GM12878 (cell line): Measurements from ENCODE around the gene HDAC7. TPM values are rescaled to one million over a fixed set of nuclear protein-coding genes. Genes with fewer than 3 reads are reported as not detected.

Source experiments
- ATAC-seq: fragments of 200-7000 bp; cut with Tn5 transposase; 3 replicates; pipeline ENCODE4 v1.9.1; 2020; ENCODE audit warnings: mild to moderate bottlenecking, moderate library complexity
- BruUV-seq: library from RNA; stranded (reverse); fragments of 400-500 nt; replicated peaks from 2 replicates; lab custom pipeline; 2021; lab: Mats Ljungman, UMichigan
- CTCF ChIA-PET: fragments of 300-600 bp; sonication (Branson Sonifier 250); formaldehyde crosslinking; extraction: SDS; loops from one replicate; lab custom pipeline; 2021; ENCODE audit warnings: inconsistent platforms; lab: Yijun Ruan, JAX
- POLR2A ChIA-PET: fragments of 350-600 bp; formaldehyde crosslinking; extraction: SDS; loops from one replicate; lab custom pipeline; 2021; ENCODE audit warnings: inconsistent platforms; lab: Charles Lee
- RAD21 ChIA-PET: fragments of 300-600 bp; sonication (Branson Sonifier 250); formaldehyde crosslinking; loops from one replicate; lab custom pipeline; 2023; ENCODE audit warnings: antibody characterized with exemption; ENCODE audit not compliant: unreplicated experiment; lab: Charles Lee
- SMC1A ChIA-PET: fragments of 300-600 bp; sonication (Branson Sonifier 250); formaldehyde crosslinking; loops from one replicate; lab custom pipeline; 2023; ENCODE audit not compliant: unreplicated experiment, uncharacterized antibody; lab: Charles Lee
- DNase-seq: peaks from one replicate; pipeline ENCODE4 v3.0.0-alpha.2; 2011; ENCODE audit warnings: low read depth, low spot score
- FAIRE-seq: peaks from 3 replicates; lab custom pipeline; 2011; peaks lifted over from hg19 to GRCh38; lab: Jason Lieb, UNC
- H2AFZ ChIP-seq: 2 replicates; pipeline ENCODE4 v1.6.0; 2011; ENCODE audit warnings: low read depth, low read length, control low read depth; ENCODE audit not compliant: control insufficient read depth
- H3K27ac ChIP-seq: 2 replicates; pipeline ENCODE4 v1.5.1; 2011; ENCODE audit warnings: control low read depth; ENCODE audit not compliant: control insufficient read depth, insufficient read depth
- H3K27me3 ChIP-seq, 2 experiments: replicated peaks in 1 of 2; 2 replicates each; pipeline versions ENCODE4 v1.6.0 to v1.6.1; 2011; ENCODE audit warnings: low read length in 1 of 2; ENCODE audit not compliant: control insufficient read depth in 2 of 2, insufficient read depth in 2 of 2
- H3K36me3 ChIP-seq, 2 experiments: 2 replicates each; pipeline ENCODE4 v1.5.1; 2011; ENCODE audit warnings: low read length in 1 of 2; ENCODE audit not compliant: control insufficient read depth in 2 of 2, insufficient read depth in 2 of 2
- H3K4me1 ChIP-seq: 2 replicates; pipeline ENCODE4 v1.6.1; 2011; ENCODE audit warnings: mild to moderate bottlenecking, low read length, moderate library complexity, mixed read lengths; ENCODE audit not compliant: control insufficient read depth, insufficient read depth
- H3K4me2 ChIP-seq: 2 replicates; pipeline ENCODE4 v1.6.0; 2011; ENCODE audit warnings: control low read depth; ENCODE audit not compliant: control insufficient read depth, insufficient read depth
- H3K4me3 ChIP-seq: fragments of 200-600 bp; sonication (generic); 2 replicates; pipeline ENCODE4 v1.5.1; 2016
- H3K79me2 ChIP-seq: 2 replicates; pipeline ENCODE4 v1.6.0; 2011; ENCODE audit warnings: low read length; ENCODE audit not compliant: control insufficient read depth, insufficient read depth
- H3K9ac ChIP-seq: 2 replicates; pipeline ENCODE4 v1.8.0; 2011; ENCODE audit warnings: low read length, control low read depth, mixed read lengths; ENCODE audit not compliant: control insufficient read depth, insufficient read depth
- H3K9me3 ChIP-seq: replicated peaks from 3 replicates; pipeline ENCODE4 v1.5.1; 2011; ENCODE audit warnings: mild to moderate bottlenecking, low read length; ENCODE audit not compliant: control insufficient read depth, insufficient read depth
- H4K20me1 ChIP-seq: 2 replicates; pipeline ENCODE4 v1.6.0; 2011; ENCODE audit not compliant: control insufficient read depth, insufficient read depth
- BACH1 ChIP-seq: fragments of 450-650 bp; IDR thresholded peaks from 2 replicates; pipeline ENCODE4 v1.6.1; 2017; ENCODE audit warnings: mild to moderate bottlenecking, borderline replicate concordance
- CUX1 ChIP-seq: IDR thresholded peaks from 2 replicates; pipeline ENCODE4 v1.6.1; 2012; ENCODE audit warnings: improper control_type of control experiment, low read depth, low read length; ENCODE audit not compliant: insufficient replicate concordance
- E2F8 ChIP-seq: fragments of 450-650 bp; IDR thresholded peaks from 2 replicates; pipeline ENCODE4 v1.6.1; 2018; ENCODE audit warnings: mild to moderate bottlenecking, low read depth, moderate library complexity; ENCODE audit not compliant: partially characterized antibody
- FOXM1 ChIP-seq: IDR thresholded peaks from 2 replicates; pipeline ENCODE4 v1.6.1; 2012; ENCODE audit warnings: low read depth, mild to moderate bottlenecking, inconsistent platforms, low read length, moderate library complexity
- GATAD2B ChIP-seq: fragments of 450-650 bp; conservative IDR thresholded peaks from 2 replicates; pipeline ENCODE4 v1.6.1; 2017; ENCODE audit warnings: low read depth, mild to moderate bottlenecking, moderate library complexity
- IRF4 ChIP-seq: IDR thresholded peaks from 2 replicates; pipeline ENCODE4 v1.6.1; 2011; ENCODE audit warnings: low read depth, low read length
- MTA3 ChIP-seq: IDR thresholded peaks from 2 replicates; pipeline ENCODE4 v1.6.1; 2012; ENCODE audit warnings: low read length, inconsistent platforms, borderline replicate concordance
- POU2F2 ChIP-seq: IDR thresholded peaks from 3 replicates; pipeline ENCODE4 v1.6.1; 2011; ENCODE audit warnings: low read depth, mild to moderate bottlenecking, low read length, borderline replicate concordance
- RAD51 ChIP-seq: fragments of 450-650 bp; IDR thresholded peaks from 2 replicates; pipeline ENCODE4 v1.6.1; 2016; ENCODE audit warnings: moderate library complexity, mild to moderate bottlenecking, inconsistent platforms
- RCOR1 ChIP-seq: conservative IDR thresholded peaks from 2 replicates; pipeline ENCODE4 v1.6.1; 2012; ENCODE audit warnings: low read depth, low read length, improper control_type of control experiment
- RUNX3 ChIP-seq: IDR thresholded peaks from 2 replicates; pipeline ENCODE4 v1.6.1; 2012; ENCODE audit warnings: low read length, inconsistent platforms
- SIN3A ChIP-seq: IDR thresholded peaks from 2 replicates; pipeline ENCODE4 v1.6.1; 2012; ENCODE audit warnings: low read depth, low read length, improper control_type of control experiment
- SMC3 ChIP-seq: IDR thresholded peaks from 2 replicates; pipeline ENCODE4 v1.6.1; 2011; ENCODE audit warnings: low read length, improper control_type of control experiment, borderline replicate concordance
- WGBS: methylation state at CpG from one replicate; pipeline ENCODE4 v1.1.6; 2016; ENCODE audit warnings: low lambda C conversion rate; ENCODE audit not compliant: insufficient replicate concordance, insufficient coverage; ENCODE audit errors: missing lambda C conversion rate; 5-methylcytosine and 5-hydroxymethylcytosine counted together
- in situ Hi-C: fragments of 300-500 bp; cut with MboI; formaldehyde crosslinking; loops from 9 replicates; pipeline ENCODE4 v1.14.3; 2018; ENCODE audit warnings: mixed read lengths
- intact Hi-C: fragments of 100-400 bp; cut with micrococcal nuclease; formaldehyde crosslinking; loops from one replicate; pipeline ENCODE4 v1.14.2; 2022; ENCODE audit not compliant: unreplicated experiment
- polyA plus RNA-seq, 11 experiments: library from polyadenylated mRNA; depleted of rRNA in 4 of 11; unstranded in 6 of 11; stranded (reverse) in 5 of 11; fragments of >200 nt; fragmentation: Nextera tagmentation in 4 of 11; fragmentation: Illumina TruSeq in 1 of 11; extraction: Ambion mirVana in 4 of 11; extraction: Trizol in 1 of 11; gene quantifications; 1 replicate in 1 of 11; 2 replicates in 10 of 11; pipeline versions ENCODE4 v1.2.1 to v1.2.3, GENCODE V29; 2011 to 2016; ENCODE audit warnings: inconsistent platforms in 2 of 11, missing spikeins in 2 of 11, low read depth in 1 of 11
- total RNA-seq, 4 experiments: library from RNA; depleted of rRNA in 3 of 4; stranded (reverse); fragments of >200 nt in 3 of 4; fragmentation: Illumina TruSeq in 1 of 4; extraction: Trizol in 1 of 4; gene quantifications; 2 replicates each; pipeline versions ENCODE4 v1.2.1 to v1.2.3, GENCODE V29; 2013 to 2021
- TF ChIP-seq, protein P1 (sequence below): fragments of 450-650 bp; IDR thresholded peaks from 2 replicates; pipeline ENCODE4 v1.6.1; 2014; ENCODE audit warnings: mild to moderate bottlenecking
- TF ChIP-seq, protein P2 (sequence below): fragments of 450-650 bp; IDR thresholded peaks from 2 replicates; pipeline ENCODE4 v1.6.1; 2016; ENCODE audit warnings: mild to moderate bottlenecking

HDAC7 gene
- total and polyA plus RNA-seq, 10 of the 15 experiments (the other 5 are each of a cell fraction or from before 2014, with no cell fraction given): 0.47 to 18.3 (median 5.4) TPM

DNA sequence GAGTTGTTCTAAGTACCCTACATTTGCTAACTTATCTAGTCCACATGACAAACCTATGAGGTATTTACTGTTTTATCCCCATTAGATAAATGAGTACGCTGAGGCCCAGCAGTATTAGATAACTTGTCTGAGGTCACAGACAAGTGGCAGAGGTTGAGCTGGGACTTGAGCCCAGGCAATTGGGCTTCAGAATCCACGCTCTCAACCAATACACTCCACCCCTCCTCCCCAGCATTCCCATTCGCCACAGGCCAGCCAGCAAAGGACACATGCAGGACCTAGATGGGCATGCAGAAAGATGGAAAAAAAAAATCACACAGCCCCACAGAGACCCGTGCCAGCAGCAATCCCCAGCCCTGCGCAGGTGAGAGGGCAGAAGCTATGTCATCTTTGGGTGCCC, 12.4 kb downstream of the HDAC7 start:
- Histone ChIP-seq H3K4me3 (no peak overlapping the region), H3K4me2 (no peak overlapping the region), H3K9me3 (no peaks in the 10 kb centered on the region), H3K27me3 (no peaks in the 10 kb centered on the region; a peak in 2 of 4 replicates), H3K9ac (no peak overlapping the region), H3K79me2 (peaks cover 10% of the 10 kb centered on the region), H3K27ac (no peak overlapping the region), H3K36me3 (no peaks in the 10 kb centered on the region; a peak in 1 of 4 replicates), H2AFZ (no peak overlapping the region), H3K4me1 (peaks cover 64% of the 10 kb centered on the region), H4K20me1 (no peaks in the 10 kb centered on the region)
- CTCF ChIA-PET: interaction anchor here (0.7 to 8.8 kb wide), 11 partner anchors 9 to 919 kb away, joined by 3 to 85 read pairs (median 13); no protein-coding TSS in a partner anchor
- ATAC-seq: no peak
- POLR2A ChIA-PET: interaction anchor here (1.0 to 2.3 kb wide), 5 partner anchors 24 to 76 kb away, joined by 3 to 11 read pairs (median 6); no protein-coding TSS in a partner anchor
- FAIRE-seq: no peak
- in situ Hi-C loops: no loop called here
- RAD21 ChIA-PET: interaction anchor here (1.4 to 9.0 kb wide), 7 partner anchors 10 to 79 kb away, joined by 3 to 202 read pairs (median 5); partner anchors contain the start of gene HDAC7
- SMC1A ChIA-PET: interaction anchor here (0.6 to 3.1 kb wide), 14 partner anchors 9 to 601 kb away, joined by 3 to 14 read pairs (median 4); no protein-coding TSS in a partner anchor
- intact Hi-C loops: no loop called here
- BruUV-seq: no TSS peak
- 79% methylated on average over 5 of the region's 5 CpGs for WGBS
- DNase-seq: no peak
- TF ChIP-seq E2F8 (no peak), FOXM1 (no peak), GATAD2B (no peak), RAD51 (no peak), RCOR1 (no peak), MTA3 (no peak), CUX1 (no peak), RUNX3 (no peak), IRF4 (no peak), SMC3 (no peak), SIN3A (no peak), BACH1 (no peak), POU2F2 (no peak)
- TF ChIP-seq, protein P1, sequence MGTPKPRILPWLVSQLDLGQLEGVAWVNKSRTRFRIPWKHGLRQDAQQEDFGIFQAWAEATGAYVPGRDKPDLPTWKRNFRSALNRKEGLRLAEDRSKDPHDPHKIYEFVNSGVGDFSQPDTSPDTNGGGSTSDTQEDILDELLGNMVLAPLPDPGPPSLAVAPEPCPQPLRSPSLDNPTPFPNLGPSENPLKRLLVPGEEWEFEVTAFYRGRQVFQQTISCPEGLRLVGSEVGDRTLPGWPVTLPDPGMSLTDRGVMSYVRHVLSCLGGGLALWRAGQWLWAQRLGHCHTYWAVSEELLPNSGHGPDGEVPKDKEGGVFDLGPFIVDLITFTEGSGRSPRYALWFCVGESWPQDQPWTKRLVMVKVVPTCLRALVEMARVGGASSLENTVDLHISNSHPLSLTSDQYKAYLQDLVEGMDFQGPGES: no peak
- TF ChIP-seq, protein P2, sequence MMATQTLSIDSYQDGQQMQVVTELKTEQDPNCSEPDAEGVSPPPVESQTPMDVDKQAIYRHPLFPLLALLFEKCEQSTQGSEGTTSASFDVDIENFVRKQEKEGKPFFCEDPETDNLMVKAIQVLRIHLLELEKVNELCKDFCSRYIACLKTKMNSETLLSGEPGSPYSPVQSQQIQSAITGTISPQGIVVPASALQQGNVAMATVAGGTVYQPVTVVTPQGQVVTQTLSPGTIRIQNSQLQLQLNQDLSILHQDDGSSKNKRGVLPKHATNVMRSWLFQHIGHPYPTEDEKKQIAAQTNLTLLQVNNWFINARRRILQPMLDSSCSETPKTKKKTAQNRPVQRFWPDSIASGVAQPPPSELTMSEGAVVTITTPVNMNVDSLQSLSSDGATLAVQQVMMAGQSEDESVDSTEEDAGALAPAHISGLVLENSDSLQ: no peak
